ENCODE results near the gene ABR.
A peak's percentile ranks its signal among the peaks of the same experiment; 100 is the strongest.
"Not testable (repeated sequence)": the region's sequence is repeated elsewhere in the genome, so short reads cannot be mapped to it uniquely, and the experiment has no call there.

Gene ABR

GRCh38 chr17:1045456-1045855, 134.3 kb downstream of the ABR start:
- no peak for DNase-seq

- DNase-seq = not testable (repeated sequence)
Measured at GRCh38 chr17:1044387-1045009, 135.3 kb downstream of the ABR start.

- DNase-seq = no peak
Measured at GRCh38 chr17:1043601-1044251, 136.1 kb downstream of the ABR start.

- no peak for DNase-seq
Measured at GRCh38 chr17:1042486-1042885, 137.3 kb downstream of the ABR start.

- DNase-seq = no peak
Measured at GRCh38 chr17:1041746-1042145, 138.0 kb downstream of the ABR start.

GRCh38 chr17:1040216-1040600, 139.6 kb downstream of the ABR start:
- DNase-seq = no peak

- DNase-seq = peak in 1 of 2 donors; percentile 69
Measured at GRCh38 chr17:1039511-1040215, 140.1 kb downstream of the ABR start.

- DNase-seq = no peak
Measured at GRCh38 chr17:1039123-1039507, 140.7 kb downstream of the ABR start.

- DNase-seq = no peak
Measured at GRCh38 chr17:1038459-1039122, 141.2 kb downstream of the ABR start.

- DNase-seq = no peak
Measured at GRCh38 chr17:1037238-1037879, 142.4 kb downstream of the ABR start.

GRCh38 chr17:1036845-1037237, 142.9 kb downstream of the ABR start:
- no peak for DNase-seq

GRCh38 chr17:1036171-1036844, 143.5 kb downstream of the ABR start:
- no peak for DNase-seq

- DNase-seq = no peak
Measured at GRCh38 chr17:1035546-1036170, 144.1 kb downstream of the ABR start.

GRCh38 chr17:1034652-1035210, 145.1 kb downstream of the ABR start:
- no peak for DNase-seq

GRCh38 chr17:1033503-1033902, 146.3 kb downstream of the ABR start:
- no peak for DNase-seq

GRCh38 chr17:1032391-1032790, 147.4 kb downstream of the ABR start:
- DNase-seq = no peak

GRCh38 chr17:1031711-1032110, 148.1 kb downstream of the ABR start:
- DNase-seq = peak in 1 of 2 donors; percentile 34

GRCh38 chr17:1030684-1031532, 148.9 kb downstream of the ABR start:
- DNase-seq = no peak

- DNase-seq = no peak
Measured at GRCh38 chr17:1029922-1030644, 149.7 kb downstream of the ABR start.
